Left ventricle myocardium inferior (tissue), 1 donor: ENCODE data around the gene EFHD2. TPM values are rescaled to one million over a fixed set of nuclear protein-coding genes. Genes with fewer than 3 reads are reported as not detected.

Experiments used
- DNase-seq: peaks from one replicate; pipeline ENCODE4 v3.0.0-alpha.2; 2020
- H3K27ac ChIP-seq: fragments of 200-600 bp; replicated peaks from 2 replicates; pipeline ENCODE4 v1.8.0; 2021
- H3K27me3 ChIP-seq: fragments of 200-600 bp; 2 replicates; pipeline ENCODE4 v1.8.0; 2021; ENCODE audit warnings: low read depth
- H3K36me3 ChIP-seq: fragments of 200-600 bp; 2 replicates; pipeline ENCODE4 v1.8.0; 2021
- H3K4me1 ChIP-seq: fragments of 200-600 bp; 2 replicates; pipeline ENCODE4 v1.8.0; 2021
- H3K4me3 ChIP-seq: fragments of 200-600 bp; 2 replicates; pipeline ENCODE4 v1.8.0; 2021; ENCODE audit warnings: mild to moderate bottlenecking, moderate library complexity
- H3K9me3 ChIP-seq: fragments of 200-600 bp; replicated peaks from 2 replicates; pipeline ENCODE4 v1.8.0; 2021
- CTCF ChIP-seq: fragments of 200-600 bp; IDR thresholded peaks from 2 replicates; pipeline ENCODE4 v1.8.0; 2021; ENCODE audit warnings: antibody characterized with exemption, mild to moderate bottlenecking, borderline replicate concordance
- intact Hi-C: fragments of 100-400 bp; cut with micrococcal nuclease; formaldehyde crosslinking; loops from one replicate; pipeline ENCODE4 v1.11.0; 2022
- total RNA-seq: library from RNA; stranded (reverse); fragmentation: NEBNext Ultra II Directional; extraction: Animal tissue kit (Norgen Biotek cat#: 25700); gene quantifications from one replicate; pipeline ENCODE4 v1.2.1, GENCODE V29; 2021
- donor health status: DM: no; HTN: yes; CAD: no; lungs with severe emphysema.

The EFHD2 gene
- total RNA-seq, 1 donor from 2014 or later: 15.0 TPM

- Histone ChIP-seq H3K36me3 (peaks cover 14% of the 10 kb centered on the region), H3K4me1 (peaks cover 77% of the 10 kb centered on the region), H3K9me3 (no peaks in the 10 kb centered on the region), H3K27ac (no peak overlapping the region), H3K27me3 (no peaks in the 10 kb centered on the region), H3K4me3 (no peak overlapping the region)
- intact Hi-C loops: no loop called here
- DNase-seq: no peak
- TF ChIP-seq CTCF: no peak
Measured at GRCh38 chr1:15423355-15424077, 13.8 kb downstream of the EFHD2 start.

- Histone ChIP-seq H3K36me3 (peaks cover 21% of the 10 kb centered on the region), H3K4me1 (peaks cover 70% of the 10 kb centered on the region), H3K27ac (no peak overlapping the region), H3K4me3 (no peak overlapping the region), H3K9me3 (no peaks in the 10 kb centered on the region), H3K27me3 (no peaks in the 10 kb centered on the region)
- TF ChIP-seq CTCF: no peak
- no peak for DNase-seq
- intact Hi-C loops: no loop called here
Measured at GRCh38 chr1:15424146-15424667, 14.5 kb downstream of the EFHD2 start.

- no peak overlapping the region for H3K27ac ChIP-seq
- DNase-seq: no peak
- intact Hi-C loops: no loop called here
- no peak overlapping the region for H3K4me3 ChIP-seq
- H3K4me1 ChIP-seq: peaks cover 62% of the 10 kb centered on the region
- no peak for TF ChIP-seq CTCF
- no peaks in the 10 kb centered on the region for H3K9me3 ChIP-seq
- H3K27me3 ChIP-seq: no peaks in the 10 kb centered on the region
- peaks cover 26% of the 10 kb centered on the region for H3K36me3 ChIP-seq
Measured at GRCh38 chr1:15424981-15425380, 15.3 kb downstream of the EFHD2 start.

- intact Hi-C loops: no loop called here
- H3K4me3 ChIP-seq: no peak overlapping the region
- no peak overlapping the region for H3K27ac ChIP-seq
- no peaks in the 10 kb centered on the region for H3K9me3 ChIP-seq
- DNase-seq: no peak
- peaks cover 26% of the 10 kb centered on the region for H3K36me3 ChIP-seq
- no peaks in the 10 kb centered on the region for H3K27me3 ChIP-seq
- H3K4me1 ChIP-seq: peaks cover 57% of the 10 kb centered on the region
- no peak for TF ChIP-seq CTCF
Measured at GRCh38 chr1:15425521-15425920, 15.8 kb downstream of the EFHD2 start.

GRCh38 chr1:15425958-15426357 lies 16.3 kb downstream of the EFHD2 start:
- no peak for DNase-seq
- Histone ChIP-seq H3K4me1 (peaks cover 53% of the 10 kb centered on the region), H3K9me3 (no peaks in the 10 kb centered on the region), H3K27ac (peak overlapping the region; percentile 46), H3K4me3 (no peak overlapping the region), H3K36me3 (peaks cover 26% of the 10 kb centered on the region), H3K27me3 (no peaks in the 10 kb centered on the region)
- intact Hi-C loops: no loop called here
- no peak for TF ChIP-seq CTCF
